ENCODE measurements around the gene DLST. TPM values are rescaled to one million over a fixed set of nuclear protein-coding genes. Genes with fewer than 3 reads are reported as not detected.

DLST gene
- polyA plus RNA-seq, 1 donor = 75.8 TPM

- peak; percentile 81 for DNase-seq
These were observed 20.6 kb upstream of the DLST start for GRCh38 chr14:74860899-74861733.

GRCh38 chr14:74861734-74862090 is 20.0 kb upstream of the DLST start:
- DNase-seq = no peak

- DNase-seq = no peak
These were observed 18.4 kb upstream of the DLST start for GRCh38 chr14:74863274-74863673.

- DNase-seq = no peak
These were observed 17.5 kb upstream of the DLST start for GRCh38 chr14:74864198-74864597.

- DNase-seq = no peak
These were observed 16.6 kb upstream of the DLST start for GRCh38 chr14:74865156-74865555.

GRCh38 chr14:74866708-74867389 is 14.9 kb upstream of the DLST start:
- no peak for DNase-seq

GRCh38 chr14:74867673-74868072 is 14.0 kb upstream of the DLST start:
- no peak for DNase-seq

GRCh38 chr14:74868739-74869138 is 13.0 kb upstream of the DLST start:
- DNase-seq = no peak

- DNase-seq = no peak
These were observed 9.9 kb upstream of the DLST start for GRCh38 chr14:74871819-74872218.

- DNase-seq = no peak
These were observed 6.5 kb upstream of the DLST start for GRCh38 chr14:74875204-74875603.

GRCh38 chr14:74875941-74876913 is 5.5 kb upstream of the DLST start, which contains the start of gene PROX2:
TSS of gene PROX2 (minus strand) at chr14:74876145. CDS start at chr14:74863834, 12,311 bp downstream.
- no peak for DNase-seq

- DNase-seq = no peak
These were observed 2.1 kb upstream of the DLST start for GRCh38 chr14:74879427-74880182.

- no peak for DNase-seq
These were observed 596 bp downstream of the DLST start for GRCh38 chr14:74882103-74882920.

- no peak for DNase-seq
These were observed 4.3 kb downstream of the DLST start for GRCh38 chr14:74886001-74886400.

- DNase-seq = no peak
These were observed 6.7 kb downstream of the DLST start for GRCh38 chr14:74888164-74889158.

- no peak for DNase-seq
These were observed 8.5 kb downstream of the DLST start for GRCh38 chr14:74890262-74890661.

GRCh38 chr14:74891870-74892269 is 10.2 kb downstream of the DLST start:
- DNase-seq = no peak

GRCh38 chr14:74892745-74893144 is 11.0 kb downstream of the DLST start:
- no peak for DNase-seq

GRCh38 chr14:74893614-74894091 is 11.9 kb downstream of the DLST start:
- no peak for DNase-seq

- no peak for DNase-seq
These were observed 14.7 kb downstream of the DLST start for GRCh38 chr14:74896400-74896799.

Data from hindlimb muscle (tissue), 1 donor.